Caco-2 (cell line): Measurements from ENCODE around the gene FXYD2. TPM values are rescaled to one million over a fixed set of nuclear protein-coding genes. Genes with fewer than 3 reads are reported as not detected.
A peak's percentile ranks its signal among the peaks of the same experiment; 100 is the strongest.

Experiments used
- BruUV-seq: library from RNA; stranded (reverse); fragments of 400-500 nt; replicated peaks from 2 replicates; lab custom pipeline; 2021; lab: Mats Ljungman, UMichigan
- CTCF ChIA-PET: fragments of 300-600 bp; sonication (Branson Sonifier 250); formaldehyde crosslinking; loops from one replicate; lab custom pipeline; 2022; ENCODE audit warnings: antibody characterized with exemption; lab: Charles Lee
- POLR2A ChIA-PET: fragments of 300-600 bp; sonication (Branson Sonifier 250); formaldehyde crosslinking; loops from one replicate; lab custom pipeline; 2022; ENCODE audit warnings: antibody characterized with exemption; lab: Charles Lee
- DNase-seq, 2 experiments: peaks; one replicate each; pipeline versions ENCODE4 v3.0.0 to v3.0.0-alpha.2; 2020 to 2022
- H3K27me3 ChIP-seq: replicated peaks from 2 replicates; pipeline ENCODE4 v1.6.0; 2011; ENCODE audit warnings: low read length; ENCODE audit not compliant: control insufficient read depth, insufficient read depth
- H3K36me3 ChIP-seq: 2 replicates; pipeline ENCODE4 v1.5.1; 2011; ENCODE audit warnings: low read length; ENCODE audit not compliant: control insufficient read depth, insufficient read depth
- H3K4me1 ChIP-seq: fragments of 250-450 bp; sonication (Bioruptor Pico); 2 replicates; pipeline ENCODE4 v1.5.1; 2020; ENCODE audit warnings: mild to moderate bottlenecking
- H3K4me3 ChIP-seq: 2 replicates; pipeline ENCODE4 v1.5.1; 2011; ENCODE audit warnings: low read depth, mild to moderate bottlenecking, control low read depth, low read length
- H3K9me3 ChIP-seq: fragments of 250-450 bp; sonication (Bioruptor Pico); 2 replicates; pipeline ENCODE4 v1.5.1; 2020; ENCODE audit warnings: mild to moderate bottlenecking, moderate library complexity
- H3K27ac Mint-ChIP-seq: one replicate; pipeline ENCODE4 v1.8.0; 2022; ENCODE audit warnings: mixed read lengths; ENCODE audit not compliant: unreplicated experiment
- H3K27me3 Mint-ChIP-seq: one replicate; pipeline ENCODE4 v1.8.0; 2022; ENCODE audit warnings: mixed read lengths; ENCODE audit not compliant: insufficient read depth, unreplicated experiment
- H3K36me3 Mint-ChIP-seq: one replicate; pipeline ENCODE4 v1.8.0; 2022; ENCODE audit warnings: mild to moderate bottlenecking, mixed read lengths; ENCODE audit not compliant: insufficient read depth, unreplicated experiment
- H3K4me1 Mint-ChIP-seq: one replicate; pipeline ENCODE4 v1.8.0; 2022; ENCODE audit warnings: low read depth, mixed read lengths; ENCODE audit not compliant: unreplicated experiment
- H3K4me3 Mint-ChIP-seq: one replicate; pipeline ENCODE4 v1.8.0; 2022; ENCODE audit warnings: mild to moderate bottlenecking, moderate library complexity, mixed read lengths; ENCODE audit not compliant: unreplicated experiment
- H3K9me3 Mint-ChIP-seq: one replicate; pipeline ENCODE4 v1.8.0; 2022; ENCODE audit warnings: mixed read lengths; ENCODE audit not compliant: unreplicated experiment
- CTCF ChIP-seq, 2 experiments: fragments of 200-600 bp in 1 of 2; IDR thresholded peaks; 1 replicate in 1 of 2; 2 replicates in 1 of 2; pipeline versions ENCODE4 v1.5.1 to v1.8.0; 2011 to 2022; ENCODE audit warnings: antibody characterized with exemption in 1 of 2, control low read depth in 1 of 2, inconsistent platforms in 1 of 2, low read depth in 1 of 2, low read length in 1 of 2, mild to moderate bottlenecking in 1 of 2, moderate library complexity in 1 of 2; ENCODE audit not compliant: insufficient read depth in 1 of 2, severe bottlenecking in 1 of 2, unreplicated experiment in 1 of 2
- intact Hi-C: fragments of 100-400 bp; cut with micrococcal nuclease; formaldehyde crosslinking; loops from one replicate; pipeline ENCODE4 v1.10.0; 2022; ENCODE audit not compliant: unreplicated experiment
- total RNA-seq: library from RNA; stranded (reverse); gene quantifications from 2 replicates; pipeline ENCODE4 v1.2.3, GENCODE V29; 2022

The FXYD2 gene
- total RNA-seq, 1 experiment from 2014 or later: 0.48 TPM

- H3K4me1 ChIP-seq: peaks cover 18% of the 10 kb centered on the region
- intact Hi-C loops: loop anchor here (5.0 kb wide), 1 partner anchor 1648 kb away; no protein-coding TSS in a partner anchor
- peaks cover 26% of the 10 kb centered on the region for H3K27me3 Mint-ChIP-seq
- H3K9me3 Mint-ChIP-seq: no peaks in the 10 kb centered on the region
- no peaks in the 10 kb centered on the region for H3K9me3 ChIP-seq
- CTCF ChIA-PET: interaction anchor here (0.6 to 2.8 kb wide), 5 partner anchors 9 to 373 kb away, joined by 3 to 17 read pairs (median 3); no protein-coding TSS in a partner anchor
- POLR2A ChIA-PET: no interaction called here
- TF ChIP-seq CTCF (IDR thresholded peaks at IDR 0.05; ENCODE audit: insufficient read depth in 1 of 2, low read depth in 1 of 2, low read length in 1 of 2, severe bottlenecking in 1 of 2, unreplicated experiment in 1 of 2): no peak
- no peak overlapping the region for H3K4me3 Mint-ChIP-seq
- peaks cover 7% of the 10 kb centered on the region for H3K27me3 ChIP-seq
- no peak overlapping the region for H3K27ac Mint-ChIP-seq
- BruUV-seq: no TSS peak
- H3K36me3 Mint-ChIP-seq: no peaks in the 10 kb centered on the region
- H3K4me3 ChIP-seq: no peak overlapping the region
- no peak for DNase-seq
- no peaks in the 10 kb centered on the region for H3K36me3 ChIP-seq
- H3K4me1 Mint-ChIP-seq: peaks cover 9% of the 10 kb centered on the region
These were observed 24.9 kb downstream of the FXYD2 start for GRCh38 chr11:117799634-117800033.

GRCh38 chr11:117796872-117797529, 27.5 kb downstream of the FXYD2 start, which contains the start of gene DSCAML1:
Gene DSCAML1 (minus strand): TSS chr11:117797216. CDS start chr11:117797079, 137 bp downstream.
- intact Hi-C loops: loop anchor here (5.0 kb wide), 1 partner anchor 1650 kb away; no protein-coding TSS in a partner anchor
- peaks cover 29% of the 10 kb centered on the region for H3K27me3 Mint-ChIP-seq
- H3K4me3 ChIP-seq: peak within 1 kb of the TSS; percentile 38

GRCh38 chr11:117796456-117796871, 28.1 kb downstream of the FXYD2 start:
- Mint-ChIP-seq H3K9me3 (no peaks in the 10 kb centered on the region), H3K27ac (no peak overlapping the region), H3K36me3 (no peaks in the 10 kb centered on the region), H3K4me1 (peaks cover 9% of the 10 kb centered on the region), H3K4me3 (peak overlapping the region; percentile 41), H3K27me3 (peaks cover 32% of the 10 kb centered on the region)
- ChIA-PET POLR2A (no interaction called here), CTCF (no interaction called here)
- H3K27me3 ChIP-seq: peaks cover 10% of the 10 kb centered on the region
- no TSS peak for BruUV-seq
- H3K36me3 ChIP-seq: no peaks in the 10 kb centered on the region
- intact Hi-C loops: loop anchor here (5.0 kb wide), 1 partner anchor 1651 kb away; no protein-coding TSS in a partner anchor
- peak overlapping the region; percentile 38 for H3K4me3 ChIP-seq
- DNase-seq: no peak
- H3K4me1 ChIP-seq: peaks cover 18% of the 10 kb centered on the region
- no peaks in the 10 kb centered on the region for H3K9me3 ChIP-seq
- no peak for TF ChIP-seq CTCF (IDR thresholded peaks at IDR 0.05; ENCODE audit: insufficient read depth in 1 of 2, low read depth in 1 of 2, low read length in 1 of 2, severe bottlenecking in 1 of 2, unreplicated experiment in 1 of 2)

More at GRCh38 chr11:117796872-117797529, 27.5 kb downstream of the FXYD2 start, which contains the start of gene DSCAML1:
- no peak for TF ChIP-seq CTCF (IDR thresholded peaks at IDR 0.05; ENCODE audit: insufficient read depth in 1 of 2, low read depth in 1 of 2, low read length in 1 of 2, severe bottlenecking in 1 of 2, unreplicated experiment in 1 of 2)
- Histone ChIP-seq H3K9me3 (no peaks in the 10 kb centered on the region), H3K27me3 (peaks cover 10% of the 10 kb centered on the region), H3K36me3 (no peaks in the 10 kb centered on the region), H3K4me1 (peaks cover 18% of the 10 kb centered on the region)
- H3K9me3 Mint-ChIP-seq: no peaks in the 10 kb centered on the region
- peak within 1 kb of the TSS; percentile 41 for H3K4me3 Mint-ChIP-seq
- no TSS peak for BruUV-seq
- DNase-seq: peak in 1 of 2 experiments; percentile 46
- H3K36me3 Mint-ChIP-seq: no peaks in the 10 kb centered on the region
- peaks cover 9% of the 10 kb centered on the region for H3K4me1 Mint-ChIP-seq
- ChIA-PET POLR2A (no interaction called here), CTCF (no interaction called here)
- no peak within 1 kb of the TSS for H3K27ac Mint-ChIP-seq
